GM12891 (cell line): ENCODE results near the gene KCNA4.

Source experiments
- PAX5 ChIP-seq: IDR thresholded peaks from 2 replicates; pipeline ENCODE4 v1.6.1; 2011; ENCODE audit warnings: low read length, moderate library complexity, mild to moderate bottlenecking; ENCODE audit not compliant: insufficient read depth, severe bottlenecking
- POLR2A ChIP-seq: IDR thresholded peaks from 2 replicates; pipeline ENCODE4 v1.6.1; 2011; ENCODE audit warnings: low read depth, low read length, control low read depth
- POLR2AphosphoS5 ChIP-seq: IDR thresholded peaks from 2 replicates; pipeline ENCODE4 v1.6.1; 2011; ENCODE audit warnings: low read depth, low read length, control low read depth
- SPI1 ChIP-seq: IDR thresholded peaks from 2 replicates; pipeline ENCODE4 v1.6.1; 2011; ENCODE audit warnings: low read depth, low read length, control low read depth
- TAF1 ChIP-seq: IDR thresholded peaks from 2 replicates; pipeline ENCODE4 v1.6.1; 2011; ENCODE audit warnings: low read depth, low read length, control low read depth

DNA sequence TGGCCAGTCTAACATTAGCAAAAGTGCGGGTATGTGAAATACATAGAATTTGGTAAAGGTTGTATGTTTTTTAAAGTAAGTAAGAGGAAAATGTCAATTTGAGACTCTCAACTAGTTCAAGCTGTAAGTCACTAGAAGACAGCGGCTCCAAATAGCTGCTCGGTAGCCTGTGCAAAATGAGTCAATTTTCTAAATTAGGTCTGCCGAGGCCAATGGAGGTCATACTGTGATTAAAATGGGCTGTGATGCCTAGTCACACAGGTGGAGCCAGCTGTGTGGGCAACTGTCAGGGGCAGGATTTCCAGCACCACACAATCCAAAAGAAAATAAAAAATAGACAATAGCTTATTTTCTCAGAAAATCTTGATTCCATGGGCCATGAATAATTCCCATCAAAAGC lies 32.3 kb downstream of the KCNA4 start:
- no peak for TF ChIP-seq SPI1
- TF ChIP-seq POLR2A = no peak
- no peak for TF ChIP-seq TAF1
- no peak for TF ChIP-seq POLR2AphosphoS5
- no peak for TF ChIP-seq PAX5
